ENCODE data around the gene CPA1. TPM values are rescaled to one million over a fixed set of nuclear protein-coding genes. Genes with fewer than 3 reads are reported as not detected.

CPA1 gene
- total and polyA plus RNA-seq, 9 of the 15 experiments (the other 6 are each of a cell fraction or from before 2014, with no cell fraction given): 6.5 TPM; not detected in 8

DNA sequence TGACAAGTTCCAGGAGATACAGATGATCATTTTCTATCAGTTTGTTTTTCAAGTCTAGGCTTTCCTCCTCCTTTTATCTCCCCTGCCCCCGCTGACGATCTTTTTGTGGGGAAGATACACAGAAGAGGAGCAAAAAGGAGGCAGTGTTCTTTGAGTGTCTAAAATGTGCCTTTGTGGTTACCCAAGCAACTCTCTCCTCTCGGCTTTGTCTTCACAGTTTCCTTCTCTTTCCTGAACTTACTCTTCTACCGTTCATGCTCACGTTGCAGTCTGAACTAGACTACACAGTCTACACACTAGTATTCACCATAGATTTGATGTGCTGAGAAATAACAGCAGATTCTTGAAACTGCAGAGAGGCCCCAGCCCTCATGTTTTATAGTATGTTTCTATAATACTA, 36.9 kb downstream of the CPA1 start:
- CTCF ChIA-PET (ENCODE audit: low intra/inter-chr PET ratio): no interaction called here

More for the DNA sequence above, 36.9 kb downstream of the CPA1 start:
- DNase-seq (ENCODE audit: extremely low read depth in 1 of 4, low spot score in 3 of 4) (no peak), ATAC-seq (no peak), FAIRE-seq (no peak)
- WGBS (ENCODE audit: insufficient coverage, low coverage, missing lambda C conversion rate): 9% methylated on average over 5 of the region's 5 CpGs
- H2AFZ ChIP-seq (ENCODE audit: low read depth, low read length): peak overlapping the region; percentile 28
- peaks cover 4 to 6% of the 10 kb centered on the region in 2 experiments; a peak in 4 of 5 replicates for H3K27me3 ChIP-seq (ENCODE audit: control insufficient read depth in 2 of 2, insufficient read depth in 2 of 2, low read length in 2 of 2)
- no peaks in the 10 kb centered on the region for H3K36me3 ChIP-seq (ENCODE audit: control insufficient read depth, insufficient read depth, low read length)
- no TSS peak for BruUV-seq (replicated peaks)
- no peak overlapping the region for H3K27ac ChIP-seq (ENCODE audit: extremely low read depth, low read depth, low read length)
- H3K9me1 ChIP-seq (ENCODE audit: control insufficient read depth, insufficient read depth, low read length): no peaks in the 10 kb centered on the region
- TF ChIP-seq CLOCK (CRISPR knock-in tag; IDR thresholded peaks at IDR 0.05; ENCODE audit: borderline replicate concordance) (no peak), RNF2 (IDR thresholded peaks at IDR 0.05) (0 out of 2 replicates have a peak, but pooled peaks have one; percentile 15), BRD4 (IDR thresholded peaks at IDR 0.05) (no peak), NR2C2 (CRISPR knock-in tag; IDR thresholded peaks at IDR 0.05) (no peak), NR2C2 (tag; IDR thresholded peaks at IDR 0.05) (no peak)
- H3K79me2 ChIP-seq (ENCODE audit: control insufficient read depth, insufficient read depth, low read length): no peaks in the 10 kb centered on the region
- POLR2A ChIA-PET: interaction anchor here (1.1 kb wide), 2 partner anchors 21 to 36 kb away, joined by 3 read pairs; no protein-coding TSS in a partner anchor
- H3K9ac ChIP-seq (ENCODE audit: insufficient read depth in 1 of 2, low read depth in 2 of 2, low read length in 2 of 2): no peak overlapping the region
- intact Hi-C loops (cut with micrococcal nuclease) (no loop called here), in situ Hi-C loops (cut with MboI) (no loop called here)
- H3K4me2 ChIP-seq (ENCODE audit: insufficient read depth, low read length): no peak overlapping the region
- no peaks in the 10 kb centered on the region for H4K20me1 ChIP-seq (replicated peaks; ENCODE audit: control insufficient read depth, insufficient read depth, low read length)
- H3K9me3 ChIP-seq (replicated peaks; ENCODE audit: control insufficient read depth, insufficient read depth, low read depth, low read length): no peaks in the 10 kb centered on the region
- no peak overlapping the region for H3K4me3 ChIP-seq
- H3K4me1 ChIP-seq (replicated peaks in 1 of 2; ENCODE audit: control insufficient read depth in 2 of 2, insufficient read depth in 2 of 2, low read length in 2 of 2): no peaks in the 10 kb centered on the region

Data from K562 (cell line).